GM12891 (cell line): Measurements from ENCODE around the gene ATXN3L.

Source experiments
- POLR2A ChIP-seq: IDR thresholded peaks from 2 replicates; pipeline ENCODE4 v1.6.1; 2011; ENCODE audit warnings: low read depth, low read length, control low read depth
- POLR2AphosphoS5 ChIP-seq: IDR thresholded peaks from 2 replicates; pipeline ENCODE4 v1.6.1; 2011; ENCODE audit warnings: low read depth, low read length, control low read depth

DNA sequence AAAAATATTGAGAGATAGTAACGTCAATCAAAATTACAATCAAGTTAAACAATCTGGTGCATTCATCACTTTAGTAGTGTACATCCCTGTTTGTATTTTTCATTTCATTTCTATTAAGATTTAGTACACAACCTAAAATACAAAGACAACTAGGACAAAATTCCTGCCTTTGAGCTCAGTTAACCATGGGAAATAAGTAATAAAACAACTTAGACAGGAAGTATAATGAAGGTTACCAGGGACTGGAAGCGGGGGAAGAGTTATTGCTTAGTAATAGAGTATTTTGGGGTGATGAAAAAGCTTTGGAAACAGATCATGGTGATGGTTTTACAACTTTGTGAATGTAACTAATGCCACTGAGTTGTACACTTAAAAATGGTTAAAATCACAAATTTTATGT is 25.6 kb upstream of the ATXN3L start:
- TF ChIP-seq POLR2A (no peak), POLR2AphosphoS5 (no peak)
